HFFc6 (cell line): ENCODE measurements around the gene XAB2. TPM values are rescaled to one million over a fixed set of nuclear protein-coding genes. Genes with fewer than 3 reads are reported as not detected.

Source experiments
- DNase-seq: peaks from one replicate; pipeline ENCODE4 v3.0.0-alpha.2; 2018
- H3K27ac Mint-ChIP-seq: 2 replicates; pipeline ENCODE4 v1.8.0; 2020; ENCODE audit warnings: mild to moderate bottlenecking, mixed read lengths
- H3K27me3 Mint-ChIP-seq: 2 replicates; pipeline ENCODE4 v1.8.0; 2021; ENCODE audit warnings: mild to moderate bottlenecking, moderate library complexity, mixed read lengths; ENCODE audit not compliant: insufficient read depth
- H3K36me3 Mint-ChIP-seq: 2 replicates; pipeline ENCODE4 v1.8.0; 2021; ENCODE audit warnings: low read depth, mixed read lengths
- H3K4me1 Mint-ChIP-seq: 2 replicates; pipeline ENCODE4 v1.8.0; 2020; ENCODE audit warnings: low read depth, mixed read lengths
- H3K4me3 Mint-ChIP-seq: 2 replicates; pipeline ENCODE4 v1.8.0; 2020; ENCODE audit warnings: mild to moderate bottlenecking, moderate library complexity, mixed read lengths
- H3K9me3 Mint-ChIP-seq: 2 replicates; pipeline ENCODE4 v1.8.0; 2020; ENCODE audit warnings: mild to moderate bottlenecking, mixed read lengths
- CTCF ChIP-seq: fragments of 200-600 bp; sonication (generic); IDR thresholded peaks from 2 replicates; pipeline ENCODE4 v1.5.0; 2021; ENCODE audit warnings: antibody characterized with exemption, mild to moderate bottlenecking
- total RNA-seq, 6 experiments: library from RNA; stranded (reverse); fragmentation: NEBNext Ultra II Directional; extraction: Animal tissue kit (Norgen Biotek cat#: 25700); gene quantifications; 2 replicates in 1 of 6; 3 replicates in 5 of 6; pipeline ENCODE4 v1.2.3, GENCODE V29; 2021

XAB2 gene
- total RNA-seq, 6 experiments from 2014 or later, result 35.1 to 39.8 (median 36.3) TPM

GRCh38 chr19:7648265-7649014 is 19.1 kb upstream of the XAB2 start:
- no peak for TF ChIP-seq CTCF
- H3K27me3 Mint-ChIP-seq, result peaks cover 13% of the 10 kb centered on the region
- H3K27ac Mint-ChIP-seq, result no peak overlapping the region
- no peak overlapping the region for H3K4me3 Mint-ChIP-seq
- peaks cover 10% of the 10 kb centered on the region for H3K4me1 Mint-ChIP-seq
- H3K9me3 Mint-ChIP-seq, result no peaks in the 10 kb centered on the region
- no peaks in the 10 kb centered on the region for H3K36me3 Mint-ChIP-seq
- no peak for DNase-seq

- H3K9me3 Mint-ChIP-seq, result no peaks in the 10 kb centered on the region
- no peak overlapping the region for H3K4me3 Mint-ChIP-seq
- H3K27ac Mint-ChIP-seq, result no peak overlapping the region
- no peaks in the 10 kb centered on the region for H3K36me3 Mint-ChIP-seq
- DNase-seq, result no peak
- peaks cover 3% of the 10 kb centered on the region for H3K4me1 Mint-ChIP-seq
- peaks cover 10% of the 10 kb centered on the region for H3K27me3 Mint-ChIP-seq
- no peak for TF ChIP-seq CTCF
Observed at GRCh38 chr19:7647156-7647555, 17.8 kb upstream of the XAB2 start.

GRCh38 chr19:7646426-7646700 is 17.0 kb upstream of the XAB2 start:
- Mint-ChIP-seq H3K4me3 (no peak overlapping the region), H3K27ac (no peak overlapping the region), H3K27me3 (peaks cover 10% of the 10 kb centered on the region), H3K9me3 (no peaks in the 10 kb centered on the region), H3K36me3 (no peaks in the 10 kb centered on the region), H3K4me1 (no peaks in the 10 kb centered on the region)
- TF ChIP-seq CTCF, result no peak
- DNase-seq, result no peak

- no peak for DNase-seq
- no peak overlapping the region for H3K4me3 Mint-ChIP-seq
- H3K9me3 Mint-ChIP-seq, result no peaks in the 10 kb centered on the region
- H3K36me3 Mint-ChIP-seq, result no peaks in the 10 kb centered on the region
- H3K27ac Mint-ChIP-seq, result no peak overlapping the region
- no peaks in the 10 kb centered on the region for H3K4me1 Mint-ChIP-seq
- H3K27me3 Mint-ChIP-seq, result peaks cover 10% of the 10 kb centered on the region
- TF ChIP-seq CTCF, result no peak
Observed at GRCh38 chr19:7645656-7646425, 16.5 kb upstream of the XAB2 start.

- DNase-seq, result no peak
- TF ChIP-seq CTCF, result no peak
- H3K4me3 Mint-ChIP-seq, result no peak overlapping the region
- H3K36me3 Mint-ChIP-seq, result no peaks in the 10 kb centered on the region
- H3K27ac Mint-ChIP-seq, result no peak overlapping the region
- H3K27me3 Mint-ChIP-seq, result peaks cover 10% of the 10 kb centered on the region; the same call in 1 of the 2 replicates
- no peaks in the 10 kb centered on the region for H3K4me1 Mint-ChIP-seq
- no peaks in the 10 kb centered on the region for H3K9me3 Mint-ChIP-seq
Observed at GRCh38 chr19:7645163-7645562, 15.8 kb upstream of the XAB2 start.
